ENCODE data around the gene ZNF576.

DNA sequence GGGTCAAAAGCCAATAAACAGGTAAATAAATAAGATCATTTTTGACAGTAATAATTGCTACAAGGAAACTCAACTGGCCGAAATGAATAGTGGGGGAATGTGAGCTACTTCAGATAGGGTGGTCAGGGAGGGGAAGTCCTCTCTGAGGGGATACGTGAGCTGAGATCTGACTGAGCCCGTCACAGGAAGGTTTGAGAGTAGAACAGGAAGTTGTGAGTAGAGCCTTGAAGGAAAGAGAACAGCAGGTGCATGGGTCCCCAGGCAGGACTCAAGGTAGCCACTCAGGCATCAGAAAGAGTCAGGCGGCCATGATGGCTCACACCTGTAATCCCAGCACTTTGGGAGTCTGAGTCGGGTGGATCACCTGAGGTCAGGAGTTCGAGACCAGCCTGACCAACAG lies 6.7 kb upstream of the ZNF576 start:
- TF ChIP-seq, protein P1, sequence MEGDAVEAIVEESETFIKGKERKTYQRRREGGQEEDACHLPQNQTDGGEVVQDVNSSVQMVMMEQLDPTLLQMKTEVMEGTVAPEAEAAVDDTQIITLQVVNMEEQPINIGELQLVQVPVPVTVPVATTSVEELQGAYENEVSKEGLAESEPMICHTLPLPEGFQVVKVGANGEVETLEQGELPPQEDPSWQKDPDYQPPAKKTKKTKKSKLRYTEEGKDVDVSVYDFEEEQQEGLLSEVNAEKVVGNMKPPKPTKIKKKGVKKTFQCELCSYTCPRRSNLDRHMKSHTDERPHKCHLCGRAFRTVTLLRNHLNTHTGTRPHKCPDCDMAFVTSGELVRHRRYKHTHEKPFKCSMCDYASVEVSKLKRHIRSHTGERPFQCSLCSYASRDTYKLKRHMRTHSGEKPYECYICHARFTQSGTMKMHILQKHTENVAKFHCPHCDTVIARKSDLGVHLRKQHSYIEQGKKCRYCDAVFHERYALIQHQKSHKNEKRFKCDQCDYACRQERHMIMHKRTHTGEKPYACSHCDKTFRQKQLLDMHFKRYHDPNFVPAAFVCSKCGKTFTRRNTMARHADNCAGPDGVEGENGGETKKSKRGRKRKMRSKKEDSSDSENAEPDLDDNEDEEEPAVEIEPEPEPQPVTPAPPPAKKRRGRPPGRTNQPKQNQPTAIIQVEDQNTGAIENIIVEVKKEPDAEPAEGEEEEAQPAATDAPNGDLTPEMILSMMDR (IDR thresholded peaks at IDR 0.05), result no peak
- TF ChIP-seq POLR2AphosphoS5 (IDR thresholded peaks at IDR 0.05; ENCODE audit: insufficient read depth in 1 of 2, low read depth in 1 of 2), result no peak
- no peak for TF ChIP-seq POLR2A (IDR thresholded peaks at IDR 0.05)
